Left lung (tissue), 10 donors: ENCODE results near the gene ITGA1. TPM values are rescaled to one million over a fixed set of nuclear protein-coding genes. Genes with fewer than 3 reads are reported as not detected.

ENCODE experiments used
- ATAC-seq: fragments of 200-7000 bp; cut with Tn5 transposase; one replicate; pipeline ENCODE4 v1.9.1; 2020; ENCODE audit warnings: moderate library complexity
- DNase-seq, 4 donors: peaks; one replicate each; pipeline ENCODE4 v3.0.0-alpha.2; 2013 to 2020
- H3K27ac ChIP-seq, 2 donors: fragments of 200-600 bp; sonication (generic) in 1 of 2; one replicate each; pipeline versions ENCODE4 v1.5.0 to v1.8.0; 2020 to 2021
- H3K27me3 ChIP-seq, 2 donors: fragments of 200-600 bp; sonication (generic) in 1 of 2; one replicate each; pipeline versions ENCODE4 v1.5.0 to v1.8.0; 2020 to 2021
- H3K36me3 ChIP-seq, 2 donors: fragments of 200-600 bp; sonication (generic) in 1 of 2; one replicate each; pipeline versions ENCODE4 v1.5.0 to v1.8.0; 2020 to 2021
- H3K4me1 ChIP-seq, 2 donors: fragments of 200-600 bp; one replicate each; pipeline ENCODE4 v1.8.0; 2021
- H3K4me3 ChIP-seq, 2 donors: fragments of 200-600 bp; sonication (generic) in 1 of 2; one replicate each; pipeline versions ENCODE4 v1.5.0 to v1.8.0; 2020 to 2021; ENCODE audit warnings: mild to moderate bottlenecking in 1 of 2
- H3K9me3 ChIP-seq, 2 donors: fragments of 200-600 bp; sonication (generic) in 1 of 2; one replicate each; pipeline versions ENCODE4 v1.5.0 to v1.8.0; 2020 to 2021
- intact Hi-C, 2 donors: fragments of 100-400 bp; cut with DNase I; formaldehyde crosslinking; loops; one replicate each; pipeline versions ENCODE4 v1.11.2 to v1.14.2; 2022
- polyA plus RNA-seq, 6 donors: library from polyadenylated mRNA; unstranded; fragments of 120-200 nt; gene quantifications; one replicate each; pipeline ENCODE4 v1.2.1, GENCODE V29; 2013; ENCODE audit not compliant: insufficient read length in 6 of 6
- total RNA-seq, 2 donors: library from RNA; stranded (reverse); fragmentation: NEBNext Ultra II Directional; extraction: Animal tissue kit (Norgen Biotek cat#: 25700); gene quantifications; one replicate each; pipeline ENCODE4 v1.2.1, GENCODE V29; 2021
- TF ChIP-seq, protein P1 (sequence below), 2 donors: fragments of 200-600 bp; sonication (generic) in 1 of 2; IDR thresholded peaks; one replicate each; pipeline versions ENCODE4 v1.5.0 to v1.8.0; 2021; ENCODE audit warnings: antibody characterized with exemption in 2 of 2
- donor health status: DM: no; HTN: yes; CAD: no.
- donor health status: DM: no; HTN: no; CAD: no.

The ITGA1 gene
- total and polyA plus RNA-seq, 8 donors, result 67.8 to 127 (median 88.2) TPM

DNA sequence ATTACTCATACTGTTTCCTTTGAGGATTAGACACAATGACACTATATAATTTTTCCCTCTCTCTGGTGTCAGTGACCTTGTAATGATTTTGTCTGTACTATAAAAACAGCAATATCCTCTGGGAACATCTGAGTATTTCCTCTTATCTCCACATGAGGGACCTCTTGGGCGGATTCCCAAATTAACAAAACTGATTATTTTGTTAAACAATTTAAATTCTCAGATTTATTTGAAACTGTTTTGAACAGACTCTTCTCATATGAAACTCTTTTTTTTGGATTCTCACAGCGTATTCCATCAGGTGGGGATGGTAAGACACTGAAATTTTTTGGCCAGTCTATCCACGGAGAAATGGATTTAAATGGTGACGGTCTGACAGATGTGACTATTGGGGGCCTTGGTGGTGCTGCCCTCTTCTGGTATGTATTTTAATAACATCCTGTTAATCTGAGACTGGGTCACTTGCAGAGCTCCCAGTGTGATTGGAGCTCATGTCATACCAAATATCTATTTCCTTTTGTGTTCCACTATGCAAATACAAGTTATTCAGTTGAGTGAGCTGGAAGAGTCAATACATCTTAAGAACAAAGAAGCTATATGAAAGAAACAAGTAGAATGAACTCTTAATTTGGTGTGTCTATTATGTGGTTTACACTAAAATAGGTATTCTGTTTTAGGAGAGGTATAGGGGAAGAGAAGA lies 127.6 kb downstream of the ITGA1 start:
- TF ChIP-seq, protein P1, sequence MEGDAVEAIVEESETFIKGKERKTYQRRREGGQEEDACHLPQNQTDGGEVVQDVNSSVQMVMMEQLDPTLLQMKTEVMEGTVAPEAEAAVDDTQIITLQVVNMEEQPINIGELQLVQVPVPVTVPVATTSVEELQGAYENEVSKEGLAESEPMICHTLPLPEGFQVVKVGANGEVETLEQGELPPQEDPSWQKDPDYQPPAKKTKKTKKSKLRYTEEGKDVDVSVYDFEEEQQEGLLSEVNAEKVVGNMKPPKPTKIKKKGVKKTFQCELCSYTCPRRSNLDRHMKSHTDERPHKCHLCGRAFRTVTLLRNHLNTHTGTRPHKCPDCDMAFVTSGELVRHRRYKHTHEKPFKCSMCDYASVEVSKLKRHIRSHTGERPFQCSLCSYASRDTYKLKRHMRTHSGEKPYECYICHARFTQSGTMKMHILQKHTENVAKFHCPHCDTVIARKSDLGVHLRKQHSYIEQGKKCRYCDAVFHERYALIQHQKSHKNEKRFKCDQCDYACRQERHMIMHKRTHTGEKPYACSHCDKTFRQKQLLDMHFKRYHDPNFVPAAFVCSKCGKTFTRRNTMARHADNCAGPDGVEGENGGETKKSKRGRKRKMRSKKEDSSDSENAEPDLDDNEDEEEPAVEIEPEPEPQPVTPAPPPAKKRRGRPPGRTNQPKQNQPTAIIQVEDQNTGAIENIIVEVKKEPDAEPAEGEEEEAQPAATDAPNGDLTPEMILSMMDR (IDR thresholded peaks at IDR 0.05), result peak; percentile 58 to 77

DNA sequence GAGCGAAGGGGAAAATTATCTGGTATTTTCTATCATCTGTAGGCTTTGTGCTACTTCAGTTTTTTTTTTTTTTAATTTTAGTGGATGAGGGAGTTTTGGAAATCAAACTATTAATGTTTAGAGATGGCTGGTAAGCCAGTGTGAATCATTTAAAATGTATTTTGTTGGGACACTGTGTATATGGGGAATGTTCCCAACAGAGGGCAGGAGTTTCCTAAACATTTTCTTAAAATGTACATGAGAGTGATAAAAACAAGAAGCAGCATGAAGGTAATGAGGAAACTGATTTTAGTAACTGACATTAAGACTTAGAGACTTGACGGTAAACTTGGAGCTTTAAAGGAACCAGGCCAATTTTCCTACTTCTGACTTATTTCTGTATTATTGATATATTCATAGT lies 133.2 kb downstream of the ITGA1 start:
- ATAC-seq (no peak), DNase-seq (no peak)
- no peaks in the 10 kb centered on the region for H3K36me3 ChIP-seq
- H3K4me3 ChIP-seq, result no peak overlapping the region
- no peaks in the 10 kb centered on the region for H3K27me3 ChIP-seq
- no peak overlapping the region for H3K27ac ChIP-seq
- H3K9me3 ChIP-seq, result no peaks in the 10 kb centered on the region
- intact Hi-C loops, result no loop called here
- peaks cover 0 to 5% of the 10 kb centered on the region in 2 donors for H3K4me1 ChIP-seq
- TF ChIP-seq, protein P1 (IDR thresholded peaks at IDR 0.05), result no peak

More for the DNA sequence above, 127.6 kb downstream of the ITGA1 start:
- ATAC-seq (peak; percentile 100), DNase-seq (peak in 2 of 4 donors; percentile 72 to 79)
- no peaks in the 10 kb centered on the region for H3K27me3 ChIP-seq
- H3K36me3 ChIP-seq, result no peaks in the 10 kb centered on the region
- no peaks in the 10 kb centered on the region for H3K9me3 ChIP-seq
- H3K4me1 ChIP-seq, result peaks cover 2 to 5% of the 10 kb centered on the region in 2 donors
- intact Hi-C loops, result loop anchor here in 1 of 2 donors (10.0 kb wide), 1 partner anchor 251 kb away; no protein-coding TSS in a partner anchor
- H3K4me3 ChIP-seq, result peak overlapping the region in 1 of 2 donors; percentile 15
- peak overlapping the region in 1 of 2 donors; percentile 34 for H3K27ac ChIP-seq

DNA sequence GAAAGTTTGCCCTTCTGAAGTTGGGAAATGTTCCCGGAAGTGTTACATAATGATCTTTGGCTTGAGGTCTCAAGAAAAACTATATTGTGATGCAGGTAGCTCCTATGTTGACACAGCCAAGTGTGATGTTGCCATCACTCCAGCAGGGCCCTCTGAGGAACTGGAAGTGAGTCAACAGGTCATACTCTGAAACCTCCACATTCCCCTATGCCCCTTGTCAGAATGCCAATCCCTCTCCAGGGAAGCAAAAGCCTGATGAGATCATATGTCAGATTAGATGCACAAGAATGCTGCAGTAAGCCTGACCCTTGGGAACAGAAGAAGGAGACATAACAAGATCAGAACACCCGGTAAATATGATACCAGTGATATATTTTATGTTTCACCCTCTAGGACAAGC lies 134.7 kb downstream of the ITGA1 start:
- Histone ChIP-seq H3K27ac (no peak overlapping the region), H3K4me3 (no peak overlapping the region), H3K27me3 (no peaks in the 10 kb centered on the region), H3K9me3 (no peaks in the 10 kb centered on the region), H3K4me1 (peaks cover 0 to 5% of the 10 kb centered on the region in 2 donors), H3K36me3 (no peaks in the 10 kb centered on the region)
- intact Hi-C loops, result no loop called here
- ATAC-seq (peak; percentile 80), DNase-seq (peak in 2 of 4 donors; percentile 42 to 47)
- TF ChIP-seq, protein P1 (IDR thresholded peaks at IDR 0.05), result no peak

DNA sequence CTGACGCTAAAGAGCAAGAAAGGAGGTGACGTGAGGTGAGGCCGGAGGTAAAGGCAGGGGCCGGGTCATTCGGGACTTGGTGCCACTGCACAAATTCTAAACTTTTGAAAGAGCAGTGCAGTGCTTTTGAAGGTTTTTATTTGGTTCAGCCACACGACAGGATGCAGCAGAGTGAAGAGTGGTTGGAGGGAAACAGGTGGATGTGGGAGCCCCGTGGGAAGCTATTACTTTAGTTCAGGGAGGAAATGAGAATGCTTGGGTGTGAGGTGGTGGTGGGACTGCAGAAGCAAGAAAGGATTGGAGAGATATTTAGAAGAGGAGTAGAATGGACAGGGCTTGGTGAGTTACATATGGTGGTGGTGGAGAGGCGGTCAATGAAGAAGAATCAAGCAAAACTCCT lies 136.7 kb downstream of the ITGA1 start:
- ATAC-seq, result no peak
- intact Hi-C loops, result no loop called here
- H3K4me1 ChIP-seq, result peaks cover 0 to 5% of the 10 kb centered on the region in 2 donors
- no peaks in the 10 kb centered on the region for H3K36me3 ChIP-seq
- no peak overlapping the region for H3K27ac ChIP-seq
- no peaks in the 10 kb centered on the region for H3K27me3 ChIP-seq
- no peaks in the 10 kb centered on the region for H3K9me3 ChIP-seq
- TF ChIP-seq, protein P1 (IDR thresholded peaks at IDR 0.05), result no peak
- H3K4me3 ChIP-seq, result no peak overlapping the region
- DNase-seq, result no peak

DNA sequence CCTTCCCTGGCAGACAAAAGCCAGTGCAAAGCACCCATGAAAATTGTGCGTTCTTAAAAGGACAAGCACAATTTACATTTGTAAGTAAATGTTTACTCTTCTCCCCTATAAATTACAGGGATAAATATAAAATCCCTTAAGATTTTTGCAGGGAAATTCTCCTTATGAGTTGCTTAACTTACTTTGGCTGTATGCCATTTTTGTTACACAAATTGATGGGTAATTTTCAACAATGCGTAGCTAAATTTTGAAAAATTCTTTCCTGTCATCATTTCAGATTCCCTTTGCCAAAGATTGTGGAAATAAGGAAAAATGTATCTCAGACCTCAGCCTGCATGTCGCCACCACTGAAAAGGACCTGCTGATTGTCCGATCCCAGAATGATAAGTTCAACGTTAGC lies 137.3 kb downstream of the ITGA1 start:
- Histone ChIP-seq H3K36me3 (no peaks in the 10 kb centered on the region), H3K9me3 (no peaks in the 10 kb centered on the region), H3K27me3 (no peaks in the 10 kb centered on the region), H3K27ac (no peak overlapping the region), H3K4me3 (no peak overlapping the region), H3K4me1 (peaks cover 0 to 5% of the 10 kb centered on the region in 2 donors)
- no peak for ATAC-seq
- TF ChIP-seq, protein P1 (IDR thresholded peaks at IDR 0.05), result no peak
- intact Hi-C loops, result no loop called here
- no peak for DNase-seq
